22Rv1 (cell line): Measurements from ENCODE around the gene DNM2.

Experiments
- ZFX ChIP-seq: fragments of 450-650 bp; IDR thresholded peaks from 2 replicates; pipeline ENCODE4 v1.6.1; 2017; ENCODE audit warnings: antibody characterized with exemption, borderline replicate concordance
- TF ChIP-seq, protein P1 (sequence below): fragments of 450-650 bp; IDR thresholded peaks from 2 replicates; pipeline ENCODE4 v1.5.1; 2017; ENCODE audit warnings: mild to moderate bottlenecking

DNA sequence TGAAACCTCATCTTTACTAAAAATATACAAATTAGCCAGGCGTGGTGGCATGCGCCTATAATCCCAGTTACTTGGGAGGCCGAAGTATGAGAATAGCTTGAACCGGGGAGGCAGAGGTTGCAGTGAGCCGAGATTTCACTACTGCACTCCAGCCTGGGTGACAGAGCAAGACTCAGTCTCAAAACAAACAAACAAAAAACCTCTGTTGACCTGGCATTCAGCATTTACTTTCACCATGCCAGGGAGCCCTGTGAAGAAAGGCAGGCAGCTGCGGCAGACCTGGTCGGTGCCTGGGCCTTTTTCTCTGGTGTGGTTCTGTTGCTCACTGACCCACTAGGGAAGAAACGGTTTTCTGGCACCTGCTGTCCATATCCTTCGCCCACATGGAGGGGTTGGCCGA, 49.8 kb downstream of the DNM2 start:
- TF ChIP-seq, protein P1, sequence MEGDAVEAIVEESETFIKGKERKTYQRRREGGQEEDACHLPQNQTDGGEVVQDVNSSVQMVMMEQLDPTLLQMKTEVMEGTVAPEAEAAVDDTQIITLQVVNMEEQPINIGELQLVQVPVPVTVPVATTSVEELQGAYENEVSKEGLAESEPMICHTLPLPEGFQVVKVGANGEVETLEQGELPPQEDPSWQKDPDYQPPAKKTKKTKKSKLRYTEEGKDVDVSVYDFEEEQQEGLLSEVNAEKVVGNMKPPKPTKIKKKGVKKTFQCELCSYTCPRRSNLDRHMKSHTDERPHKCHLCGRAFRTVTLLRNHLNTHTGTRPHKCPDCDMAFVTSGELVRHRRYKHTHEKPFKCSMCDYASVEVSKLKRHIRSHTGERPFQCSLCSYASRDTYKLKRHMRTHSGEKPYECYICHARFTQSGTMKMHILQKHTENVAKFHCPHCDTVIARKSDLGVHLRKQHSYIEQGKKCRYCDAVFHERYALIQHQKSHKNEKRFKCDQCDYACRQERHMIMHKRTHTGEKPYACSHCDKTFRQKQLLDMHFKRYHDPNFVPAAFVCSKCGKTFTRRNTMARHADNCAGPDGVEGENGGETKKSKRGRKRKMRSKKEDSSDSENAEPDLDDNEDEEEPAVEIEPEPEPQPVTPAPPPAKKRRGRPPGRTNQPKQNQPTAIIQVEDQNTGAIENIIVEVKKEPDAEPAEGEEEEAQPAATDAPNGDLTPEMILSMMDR = no peak
- no peak for TF ChIP-seq ZFX
